NCI-H524 treated with DMSO at 0.1 percent for 48 hours (cell line): Measurements from ENCODE around the gene MFNG.
"Not testable (repeated sequence)": the region's sequence is repeated elsewhere in the genome, so short reads cannot be mapped to it uniquely, and the experiment has no call there.

Experiments used
- DNase-seq: peaks from one replicate; lab custom pipeline; 2025; lab: John Stamatoyannopoulos, UW

Gene MFNG

DNA sequence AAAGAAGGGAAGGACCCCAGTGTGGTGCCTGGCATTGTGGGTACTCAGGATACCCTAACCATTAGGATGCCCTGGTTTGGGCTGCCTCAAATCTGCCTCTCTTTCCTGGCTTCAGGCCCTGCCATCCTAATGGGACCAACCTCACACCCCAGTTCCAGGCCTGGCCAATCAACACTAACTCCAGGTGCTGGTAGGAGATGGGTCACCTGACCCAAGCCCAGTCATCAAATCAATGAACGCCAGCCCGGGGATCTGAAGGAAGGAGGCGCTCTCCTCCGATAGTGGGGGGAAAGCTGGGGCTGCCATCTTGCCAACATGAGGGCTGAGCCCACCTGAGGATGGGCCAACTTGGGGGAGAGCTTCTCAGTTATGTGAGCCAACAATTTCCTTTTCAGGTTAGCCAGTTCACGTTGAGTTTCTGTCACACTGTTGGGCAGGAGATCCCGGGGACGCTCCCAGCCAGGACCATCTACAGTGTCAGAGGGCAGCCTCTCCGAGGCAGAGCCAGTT is 12.7 kb downstream of the MFNG start:
- DNase-seq = no peak

DNA sequence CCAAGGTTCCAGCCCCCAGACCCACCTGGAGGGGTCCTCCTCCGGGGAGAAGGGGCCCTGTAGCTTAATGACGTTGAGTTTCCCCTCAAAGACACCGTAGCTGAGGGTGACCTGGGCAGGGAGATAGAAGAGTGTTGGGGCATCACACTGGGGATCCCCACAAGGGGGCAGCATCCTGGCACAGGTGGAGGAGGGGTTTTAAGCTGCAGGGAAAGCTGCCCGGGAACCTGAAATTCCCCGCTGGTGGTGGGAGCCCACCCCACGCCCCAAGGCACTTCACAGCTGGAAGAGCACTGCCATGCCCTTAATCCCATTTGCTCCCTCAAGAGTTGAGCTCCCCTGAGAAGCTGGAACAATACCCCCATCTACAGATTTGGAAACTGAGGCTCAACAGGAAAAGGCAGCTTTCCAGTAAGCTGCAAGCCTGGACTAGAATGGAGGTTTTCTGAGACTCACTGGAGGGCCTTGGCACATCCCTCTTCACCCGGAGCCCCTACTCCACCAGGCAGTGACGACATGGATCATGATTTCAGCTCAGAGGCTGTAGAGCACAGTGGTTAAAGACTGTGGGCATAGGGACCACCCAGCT is 13.7 kb downstream of the MFNG start:
- no peak for DNase-seq

DNA sequence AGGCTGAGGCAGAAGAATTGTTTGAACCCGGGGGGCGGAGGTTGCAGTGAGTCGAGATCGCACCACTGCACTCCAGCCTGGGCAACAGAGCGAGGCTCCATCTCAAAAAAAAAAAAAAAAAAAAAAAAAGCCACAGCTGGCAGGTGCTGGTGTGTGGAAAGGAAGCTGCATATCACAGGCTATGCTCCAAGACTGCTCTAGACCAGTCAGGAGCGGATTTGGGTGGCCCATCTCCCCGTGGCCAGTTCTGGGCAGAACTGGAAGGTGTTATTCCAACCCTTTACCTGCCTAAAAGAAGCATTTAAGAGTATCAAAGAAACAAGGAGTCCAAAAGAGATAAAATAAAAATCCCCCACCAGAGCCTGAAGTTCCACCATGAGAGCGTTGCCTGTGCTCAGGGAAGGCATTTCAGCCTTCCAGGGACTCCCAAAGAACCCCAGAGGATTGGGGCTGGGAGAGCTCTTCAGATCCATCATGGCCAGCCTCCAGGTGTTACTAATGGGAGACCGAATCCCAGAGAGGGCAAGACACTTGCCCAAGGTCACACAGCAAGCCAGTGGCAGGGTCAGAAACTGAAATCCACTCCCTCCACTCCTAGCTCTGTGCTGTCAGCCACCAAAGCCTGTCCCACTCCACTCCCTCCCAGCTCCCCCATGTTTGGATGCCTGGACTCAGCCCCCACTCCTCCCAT is 14.3 kb downstream of the MFNG start:
- DNase-seq = no peak

DNA sequence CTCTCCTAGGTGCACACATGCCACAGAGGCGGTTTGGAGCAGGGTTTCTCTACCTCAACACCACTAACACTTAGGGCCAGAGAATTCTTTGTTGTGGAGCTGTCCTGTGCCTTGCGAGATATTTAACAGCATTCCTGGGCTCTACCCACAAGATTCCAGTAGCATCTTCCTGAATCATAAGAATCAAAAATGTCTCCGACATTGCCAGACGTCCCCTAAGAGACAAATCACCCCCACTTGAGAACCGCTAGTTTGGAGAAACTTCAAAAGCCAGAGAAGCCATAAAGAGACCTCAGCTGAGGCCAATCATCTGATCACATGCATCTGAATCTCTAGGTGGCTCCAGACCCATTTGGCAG is 16.1 kb downstream of the MFNG start:
- DNase-seq = no peak

DNA sequence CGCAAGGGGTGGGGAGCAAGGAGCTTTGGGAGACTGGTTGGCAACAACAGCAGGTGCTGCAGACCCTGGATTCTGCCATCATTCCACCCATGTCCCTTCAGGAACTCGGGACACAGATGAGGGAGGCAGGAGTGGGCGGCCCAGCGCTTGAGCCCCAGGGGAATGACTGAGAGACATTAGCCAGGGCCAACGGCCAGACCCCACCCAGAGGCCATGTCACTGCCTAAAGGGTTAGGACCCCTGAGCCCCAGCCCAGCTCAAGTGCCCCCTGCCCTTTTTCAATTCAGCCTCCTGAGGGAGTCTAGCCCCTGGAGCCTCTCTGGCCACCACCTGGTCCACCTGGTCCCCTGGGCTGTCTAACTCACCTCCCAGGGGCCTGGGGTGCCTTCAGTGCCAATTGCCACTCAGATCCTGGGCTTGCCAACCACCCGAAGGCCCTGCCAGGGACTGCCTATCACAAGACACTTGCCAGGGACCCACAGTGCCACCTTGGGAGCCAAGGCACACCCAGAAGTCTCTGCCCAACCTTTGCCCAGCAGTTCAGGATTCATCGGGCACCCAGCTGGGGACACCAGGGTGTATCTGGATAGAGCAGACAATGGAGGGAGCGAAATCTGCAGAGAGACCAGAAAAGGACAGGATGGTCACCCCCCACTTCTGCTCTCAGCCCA is 16.6 kb downstream of the MFNG start:
- no peak for DNase-seq

DNA sequence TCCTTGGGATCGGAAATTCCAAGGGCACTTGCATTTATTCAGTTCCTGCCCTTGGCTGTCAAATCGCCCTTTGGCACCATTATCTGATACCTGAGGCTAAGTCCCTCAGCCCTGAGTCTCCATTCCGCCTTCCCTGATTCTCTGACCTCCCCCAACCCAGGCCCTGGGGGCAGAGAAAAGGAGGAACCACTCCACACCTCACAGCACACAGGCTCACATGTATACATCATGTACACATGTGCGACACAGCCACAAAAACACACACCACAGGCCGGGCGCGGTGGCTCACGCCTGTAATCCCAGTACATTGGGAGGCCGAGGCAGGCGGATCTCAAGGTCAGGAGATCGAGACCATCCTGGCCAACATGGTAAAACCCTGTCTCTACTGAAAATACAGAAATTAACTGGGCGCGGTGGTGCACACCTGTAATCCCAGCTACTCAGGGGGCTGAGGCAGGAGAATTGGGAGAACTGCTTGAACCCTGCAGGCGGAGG is 17.9 kb downstream of the MFNG start:
- not testable (repeated sequence) for DNase-seq

DNA sequence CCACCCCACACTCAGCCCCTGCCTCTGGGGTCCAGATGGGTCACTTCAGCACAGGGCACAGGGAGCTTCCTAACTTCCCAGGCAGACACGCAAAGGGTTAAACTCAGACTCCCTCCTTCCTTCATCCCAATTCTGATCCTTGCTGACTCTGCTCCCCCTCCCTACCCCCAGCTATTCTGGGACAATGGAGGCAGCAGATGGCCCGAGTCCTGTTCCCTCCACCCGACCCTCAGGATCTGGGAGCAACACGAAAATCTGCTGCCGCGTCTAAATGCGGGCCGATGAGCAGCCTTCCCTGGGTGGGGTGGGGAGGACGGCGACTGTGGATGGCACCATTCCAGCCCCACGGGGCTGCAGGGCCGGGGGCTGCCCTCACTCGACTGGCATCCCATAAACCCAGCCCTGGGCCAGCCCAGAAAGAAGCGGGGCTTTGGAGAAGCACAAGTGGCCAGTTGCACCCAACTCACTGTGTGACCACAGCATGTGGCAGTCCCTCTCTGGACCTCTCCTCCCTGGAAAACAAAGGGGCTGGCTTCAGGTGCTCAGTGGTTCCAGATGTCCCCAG is 18.7 kb downstream of the MFNG start:
- no peak for DNase-seq

DNA sequence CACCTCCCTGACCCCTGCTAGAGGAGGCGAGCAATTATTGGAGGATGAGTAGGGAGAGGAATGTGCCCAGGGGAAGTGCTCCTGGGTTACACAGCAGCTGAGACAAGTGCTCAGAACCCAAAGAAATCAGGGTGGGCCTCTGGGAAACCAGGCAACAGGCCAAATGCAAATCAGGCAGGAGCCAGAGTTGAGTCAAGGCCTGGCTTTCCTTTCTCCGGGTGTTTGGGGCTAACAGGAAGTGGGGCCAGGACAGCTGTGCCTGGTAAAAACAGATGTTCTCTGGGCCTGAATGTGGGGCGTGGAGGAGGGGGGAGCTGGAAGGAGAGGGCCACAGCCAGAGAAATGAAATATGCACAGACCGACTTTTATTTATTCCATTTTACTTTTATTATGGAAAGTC is 22.0 kb downstream of the MFNG start:
- DNase-seq = no peak

DNA sequence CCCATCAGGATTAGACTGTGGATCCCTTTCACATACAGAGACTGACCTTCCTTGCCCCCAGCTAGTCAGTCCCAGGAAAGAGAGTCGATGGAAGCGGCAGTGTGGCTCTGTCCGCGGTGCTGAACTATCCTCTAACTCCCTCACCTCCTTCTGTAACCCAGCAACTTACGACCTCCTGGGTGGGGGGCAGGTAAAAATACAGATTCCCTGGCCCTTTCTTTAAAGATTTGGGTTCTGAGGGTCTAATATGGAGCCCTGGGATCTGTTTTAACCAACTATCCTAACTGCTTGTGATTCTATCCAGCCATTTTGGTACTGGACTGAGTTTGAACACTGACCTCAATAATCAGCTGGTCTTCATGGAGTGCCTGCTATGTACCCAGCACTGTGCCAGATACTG is 23.2 kb downstream of the MFNG start:
- no peak for DNase-seq

DNA sequence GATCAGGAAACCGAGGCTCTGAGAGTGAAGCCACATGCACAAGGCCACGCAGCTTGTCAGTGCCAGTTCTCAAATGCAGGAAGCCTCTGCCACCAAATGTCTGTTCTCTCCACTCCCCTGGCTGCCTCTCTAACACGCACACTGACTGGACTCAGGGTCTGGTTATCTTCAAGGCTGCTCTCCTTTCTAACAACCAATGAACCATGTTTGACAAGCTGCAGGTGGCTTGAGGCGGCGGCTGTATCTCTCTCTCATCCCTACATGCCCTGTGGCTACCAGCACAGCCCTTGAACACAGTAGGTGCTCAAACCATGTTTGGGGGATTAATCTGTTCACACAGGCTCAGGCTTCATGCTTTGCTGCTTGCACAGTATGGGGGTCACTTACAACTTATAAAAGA is 23.7 kb downstream of the MFNG start:
- DNase-seq = no peak

DNA sequence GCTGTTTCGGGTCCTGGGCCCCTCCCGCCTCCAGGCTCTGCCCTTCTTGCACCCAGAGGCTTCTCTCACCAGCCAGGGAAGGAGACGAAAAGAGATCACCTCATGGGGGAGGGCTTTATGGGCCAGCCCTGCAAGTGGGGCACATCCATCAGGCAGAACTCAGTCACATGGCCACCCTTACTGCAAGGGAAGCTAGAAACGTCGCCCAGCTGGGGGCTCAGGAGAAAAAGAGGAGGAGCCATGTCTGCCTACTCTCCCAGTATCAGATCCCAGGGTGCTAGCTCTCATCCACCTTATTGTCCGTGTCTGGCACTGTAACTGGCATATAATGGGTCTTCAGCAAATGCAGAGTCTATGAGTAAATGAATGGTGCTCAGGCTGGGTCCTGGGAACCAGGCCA is 24.2 kb downstream of the MFNG start:
- DNase-seq = no peak

DNA sequence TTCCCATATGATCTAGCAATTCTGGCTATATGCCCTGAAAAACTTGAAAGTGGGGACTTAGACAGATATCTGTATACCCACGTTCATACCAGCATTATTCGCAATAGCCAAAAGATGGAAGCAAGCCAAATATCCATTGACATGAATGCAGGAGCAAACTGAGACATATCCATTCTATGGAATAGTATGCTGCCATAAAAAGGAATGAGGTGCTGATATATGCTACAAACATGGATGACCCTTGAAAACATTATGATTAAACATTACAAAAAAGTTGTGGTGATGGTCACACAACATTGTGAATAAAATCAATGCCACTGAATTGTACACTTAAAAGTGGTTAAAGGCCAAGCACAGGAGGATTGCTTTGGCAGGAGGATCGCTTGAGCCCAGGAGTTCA is 25.5 kb downstream of the MFNG start:
- no peak for DNase-seq

DNA sequence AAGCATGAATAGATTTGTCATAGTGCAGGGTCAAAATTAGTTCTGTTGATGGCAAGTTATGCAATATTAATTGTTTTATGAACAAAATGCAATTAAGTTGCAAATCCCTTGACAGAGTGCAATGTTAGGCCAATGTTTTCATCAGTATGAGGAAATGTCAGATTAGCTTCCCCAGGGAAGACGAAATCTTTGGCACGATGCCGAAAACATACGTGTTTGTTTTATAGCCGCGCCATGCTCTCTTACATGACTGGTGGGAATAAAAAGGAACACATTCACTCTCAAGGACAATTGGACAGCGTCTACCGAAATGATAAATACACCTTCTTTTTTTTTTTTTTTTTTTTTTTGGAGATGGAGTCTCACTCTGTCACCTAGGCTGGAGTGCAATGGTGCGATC is 27.0 kb downstream of the MFNG start:
- no peak for DNase-seq

DNA sequence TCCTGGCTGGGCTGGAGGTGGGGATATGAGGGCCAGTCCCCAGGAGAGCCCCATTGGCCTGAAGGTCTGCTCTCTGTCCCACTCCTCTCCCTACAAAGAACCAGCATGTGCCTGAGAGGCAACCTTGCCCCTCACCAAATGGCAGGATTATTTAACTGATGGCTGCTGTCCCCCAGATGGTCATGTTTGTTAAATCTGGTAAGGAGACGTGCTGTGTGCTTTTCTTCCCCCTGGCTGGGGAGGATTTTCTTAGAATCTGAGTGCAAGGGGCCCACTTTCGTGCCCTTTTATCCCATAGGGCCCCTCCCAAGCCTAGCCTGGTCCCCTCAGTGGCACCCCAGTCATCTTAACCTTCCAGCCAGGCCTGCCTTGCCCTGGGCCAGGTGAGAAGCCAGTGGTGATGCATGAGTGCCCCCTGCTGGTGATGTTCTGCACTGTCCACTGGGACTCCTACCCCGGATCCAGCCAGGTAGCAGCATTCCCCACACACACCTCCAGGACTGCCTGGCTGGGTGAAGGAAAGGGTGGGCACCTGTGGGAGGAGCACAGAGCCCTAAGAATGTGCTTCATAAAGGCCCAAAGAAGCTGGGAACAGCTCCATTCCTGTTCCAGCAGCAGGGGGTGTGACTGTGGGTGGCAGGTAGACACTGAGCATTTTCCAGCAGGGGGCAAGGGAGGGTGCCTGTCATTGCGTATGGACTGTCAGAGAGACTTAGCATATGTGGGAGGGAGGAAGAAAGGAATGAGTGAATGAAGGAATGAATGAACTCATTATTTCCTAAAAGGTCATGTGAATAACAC is 28.9 kb downstream of the MFNG start:
- DNase-seq = no peak

DNA sequence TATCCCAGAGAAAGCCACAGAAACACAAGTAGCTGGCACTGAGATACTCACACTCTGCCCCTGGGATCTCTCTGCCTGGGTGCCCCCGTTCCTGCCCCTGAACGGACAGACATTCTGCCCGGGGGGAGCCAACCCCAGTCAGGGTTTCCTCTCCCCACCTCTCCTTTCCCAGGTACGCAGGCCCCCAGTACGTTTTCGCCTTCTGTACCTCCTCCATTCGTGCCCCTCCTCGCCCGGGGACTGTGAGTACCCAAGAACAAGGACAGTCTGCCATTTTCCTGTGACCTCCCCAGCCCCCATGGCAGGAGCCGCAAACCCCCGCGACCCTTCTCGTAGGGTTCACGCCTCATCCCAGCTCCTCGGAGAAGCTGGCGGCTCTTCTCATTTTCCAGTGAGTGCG is 29.8 kb downstream of the MFNG start:
- DNase-seq = no peak

DNA sequence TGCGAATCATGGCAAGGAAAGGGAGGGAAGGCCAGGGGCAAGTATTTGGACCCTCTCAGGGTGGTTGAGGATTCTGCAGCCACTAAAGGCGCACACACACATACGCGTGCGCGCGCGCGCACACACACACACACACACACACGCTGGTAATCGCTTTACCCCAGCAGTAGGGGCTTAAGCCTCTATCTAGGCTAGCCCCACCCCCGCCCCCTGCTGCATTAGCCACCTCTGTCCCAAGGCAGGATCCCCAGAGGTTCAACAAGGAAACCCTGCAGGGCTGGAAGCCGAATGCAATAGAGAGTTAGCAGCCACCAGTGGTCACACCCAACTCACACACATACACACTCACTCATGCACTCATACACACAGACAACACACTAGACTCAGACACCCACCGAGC is 30.3 kb downstream of the MFNG start:
- no peak for DNase-seq

DNA sequence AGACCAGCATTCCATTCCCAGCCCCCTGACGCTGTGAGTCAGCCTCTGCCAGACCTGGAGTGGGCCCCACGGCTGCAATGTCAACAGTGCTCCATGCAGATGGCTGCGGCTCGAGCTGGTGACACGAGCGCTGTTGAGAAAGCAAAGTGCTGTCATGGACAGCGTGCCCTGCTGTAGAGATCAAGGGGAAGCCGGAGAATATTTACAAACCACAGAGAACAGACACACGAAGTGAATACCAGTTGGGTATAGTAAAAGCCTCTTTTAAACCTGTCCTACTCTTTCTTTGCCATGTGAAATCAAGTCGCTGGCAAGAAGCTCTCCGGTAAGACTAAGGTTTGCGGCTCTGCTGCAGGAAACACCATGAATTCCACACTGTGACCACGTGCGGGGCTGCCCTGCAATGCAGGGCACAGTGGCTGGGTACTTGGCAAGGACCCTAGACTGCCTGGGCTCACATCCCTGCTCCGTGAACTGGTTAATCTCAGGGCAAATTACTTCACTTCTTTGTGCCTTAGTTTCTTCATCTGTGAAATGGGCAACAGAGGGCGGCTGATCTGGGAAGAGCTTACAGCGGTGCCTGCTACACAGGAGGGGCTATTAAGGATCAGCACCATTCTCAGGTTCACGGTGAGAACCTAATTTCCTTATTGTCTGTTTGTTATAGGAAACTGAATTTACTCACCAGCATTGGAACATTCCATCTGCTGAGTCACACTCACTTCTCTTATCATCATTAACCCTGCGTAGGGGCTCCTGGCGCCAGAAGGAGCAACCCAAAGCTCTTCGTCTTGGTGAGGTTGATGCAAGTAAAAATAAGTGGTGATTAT is 31.1 kb downstream of the MFNG start:
- DNase-seq = no peak

DNA sequence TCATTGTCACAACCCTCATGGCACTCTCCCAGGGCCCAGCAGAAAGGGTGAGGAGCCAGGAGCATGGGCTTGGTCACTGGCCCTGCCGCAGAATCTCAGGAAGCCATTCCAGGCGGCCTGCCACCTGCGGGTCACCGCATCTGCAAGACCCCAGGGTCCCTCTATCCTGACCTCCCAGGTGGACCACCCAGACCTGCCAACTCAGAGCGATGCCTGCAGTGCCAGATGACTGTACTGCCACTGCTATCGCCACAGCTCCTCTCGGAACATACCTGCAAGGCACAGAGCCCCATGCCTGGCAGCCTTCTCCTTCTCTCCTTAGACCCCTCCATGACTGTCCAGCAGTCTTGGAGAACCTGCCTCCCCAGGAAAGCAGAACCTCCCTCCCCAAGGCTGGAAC is 32.5 kb downstream of the MFNG start:
- no peak for DNase-seq

DNA sequence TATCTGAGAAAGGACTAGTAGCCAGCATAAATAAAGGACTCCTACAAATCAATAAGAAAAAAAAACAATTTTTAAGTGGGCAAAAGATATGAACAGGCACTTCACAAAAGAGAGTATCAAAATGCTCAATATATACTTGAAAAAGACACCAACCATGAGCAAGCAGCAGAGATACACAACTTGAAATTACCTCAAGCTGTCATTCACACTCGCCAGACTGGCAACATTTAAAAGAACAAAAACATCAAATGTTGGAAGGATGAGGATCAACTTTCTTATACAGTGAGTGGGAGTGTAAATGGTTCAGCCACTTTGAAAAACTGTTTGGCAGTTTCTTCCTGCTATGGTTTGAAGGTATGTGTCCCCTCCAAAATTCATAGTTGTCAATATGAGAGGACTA is 35.0 kb downstream of the MFNG start:
- DNase-seq = no peak

DNA sequence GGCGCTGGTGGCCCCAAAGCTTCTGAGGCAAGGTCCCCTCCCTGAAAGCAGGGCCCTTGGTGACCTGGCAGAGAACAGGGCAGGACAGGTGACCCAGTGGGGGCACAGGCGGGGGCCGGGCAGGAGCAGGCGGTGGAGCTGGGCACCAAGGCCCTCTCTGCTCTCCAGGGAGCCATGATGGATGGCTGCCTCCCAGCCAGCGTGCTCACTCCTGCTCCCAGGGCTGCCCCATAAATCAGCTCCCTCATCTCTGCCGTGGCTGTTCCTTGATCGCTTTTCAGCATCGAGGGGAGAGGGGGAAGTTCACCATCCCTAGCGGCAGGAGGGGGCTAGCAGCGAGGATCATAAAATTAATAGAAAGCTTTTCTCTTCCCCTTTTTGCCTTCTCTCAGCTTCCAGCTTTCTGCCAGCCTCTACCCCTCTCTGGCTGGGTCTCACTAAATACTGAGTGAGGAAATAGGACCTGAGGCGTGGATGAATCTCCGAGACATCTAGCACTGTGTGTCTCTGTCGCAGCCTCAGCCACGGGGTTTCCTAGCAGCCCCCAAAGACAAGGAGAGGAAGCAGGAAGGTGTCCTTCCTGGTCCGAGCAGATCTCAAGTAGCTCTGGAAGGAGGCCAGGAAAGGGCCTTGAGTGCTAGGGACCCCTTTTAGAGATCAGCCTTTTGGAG is 36.7 kb downstream of the MFNG start:
- DNase-seq = no peak
